Epithelial cell of proximal tubule (primary cell): ENCODE measurements around the gene PTPRN2. TPM values are rescaled to one million over a fixed set of nuclear protein-coding genes. Genes with fewer than 3 reads are reported as not detected.
"Not testable (repeated sequence)": the region's sequence is repeated elsewhere in the genome, so short reads cannot be mapped to it uniquely, and the experiment has no call there.

Source experiments
- DNase-seq: peaks from one replicate; pipeline ENCODE4 v3.0.0-alpha.2; 2011; ENCODE audit warnings: low read depth
- H3K4me3 ChIP-seq: 2 replicates; pipeline ENCODE4 v1.5.1; 2011; ENCODE audit warnings: low read depth, mild to moderate bottlenecking, low read length
- total RNA-seq: library from RNA; depleted of rRNA; stranded (reverse); fragments of >200 nt; gene quantifications from 2 replicates; pipeline ENCODE4 v1.2.3, GENCODE V29; 2015
- TF ChIP-seq, protein P1 (sequence below): conservative IDR thresholded peaks from 2 replicates; pipeline ENCODE4 v1.5.1; 2012; ENCODE audit warnings: low read depth, mild to moderate bottlenecking, low read length

The PTPRN2 gene
- total RNA-seq, 1 donor from 2014 or later: 2.8 TPM

DNA sequence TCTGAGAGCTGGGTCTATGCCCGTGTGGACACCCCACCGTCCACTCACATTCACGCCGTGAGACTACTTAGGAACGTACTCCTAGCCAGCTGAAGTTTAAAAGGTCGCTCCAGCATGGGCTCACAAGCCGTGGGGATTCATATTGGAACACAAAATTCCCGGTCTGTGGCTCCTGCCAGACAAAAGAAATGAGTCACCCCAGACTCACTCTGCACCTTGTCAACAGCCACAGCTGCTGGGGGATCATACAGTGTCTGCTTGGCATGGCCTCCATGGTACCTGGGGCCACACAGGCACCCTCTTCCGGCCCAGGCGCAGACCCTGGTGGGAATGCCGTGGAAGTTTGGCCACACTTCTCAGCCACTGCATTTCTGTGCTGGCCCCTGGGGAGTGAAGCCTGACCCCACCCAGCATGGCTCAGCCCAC is 1022.4 kb downstream of the PTPRN2 start:
- no peak for DNase-seq
- no peak overlapping the region for H3K4me3 ChIP-seq
- TF ChIP-seq, protein P1, sequence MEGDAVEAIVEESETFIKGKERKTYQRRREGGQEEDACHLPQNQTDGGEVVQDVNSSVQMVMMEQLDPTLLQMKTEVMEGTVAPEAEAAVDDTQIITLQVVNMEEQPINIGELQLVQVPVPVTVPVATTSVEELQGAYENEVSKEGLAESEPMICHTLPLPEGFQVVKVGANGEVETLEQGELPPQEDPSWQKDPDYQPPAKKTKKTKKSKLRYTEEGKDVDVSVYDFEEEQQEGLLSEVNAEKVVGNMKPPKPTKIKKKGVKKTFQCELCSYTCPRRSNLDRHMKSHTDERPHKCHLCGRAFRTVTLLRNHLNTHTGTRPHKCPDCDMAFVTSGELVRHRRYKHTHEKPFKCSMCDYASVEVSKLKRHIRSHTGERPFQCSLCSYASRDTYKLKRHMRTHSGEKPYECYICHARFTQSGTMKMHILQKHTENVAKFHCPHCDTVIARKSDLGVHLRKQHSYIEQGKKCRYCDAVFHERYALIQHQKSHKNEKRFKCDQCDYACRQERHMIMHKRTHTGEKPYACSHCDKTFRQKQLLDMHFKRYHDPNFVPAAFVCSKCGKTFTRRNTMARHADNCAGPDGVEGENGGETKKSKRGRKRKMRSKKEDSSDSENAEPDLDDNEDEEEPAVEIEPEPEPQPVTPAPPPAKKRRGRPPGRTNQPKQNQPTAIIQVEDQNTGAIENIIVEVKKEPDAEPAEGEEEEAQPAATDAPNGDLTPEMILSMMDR: no peak

GRCh38 chr7:157564517-157565177 is 1023.0 kb downstream of the PTPRN2 start:
- TF ChIP-seq, protein P1: no peak
- no peak overlapping the region for H3K4me3 ChIP-seq
- no peak for DNase-seq

DNA sequence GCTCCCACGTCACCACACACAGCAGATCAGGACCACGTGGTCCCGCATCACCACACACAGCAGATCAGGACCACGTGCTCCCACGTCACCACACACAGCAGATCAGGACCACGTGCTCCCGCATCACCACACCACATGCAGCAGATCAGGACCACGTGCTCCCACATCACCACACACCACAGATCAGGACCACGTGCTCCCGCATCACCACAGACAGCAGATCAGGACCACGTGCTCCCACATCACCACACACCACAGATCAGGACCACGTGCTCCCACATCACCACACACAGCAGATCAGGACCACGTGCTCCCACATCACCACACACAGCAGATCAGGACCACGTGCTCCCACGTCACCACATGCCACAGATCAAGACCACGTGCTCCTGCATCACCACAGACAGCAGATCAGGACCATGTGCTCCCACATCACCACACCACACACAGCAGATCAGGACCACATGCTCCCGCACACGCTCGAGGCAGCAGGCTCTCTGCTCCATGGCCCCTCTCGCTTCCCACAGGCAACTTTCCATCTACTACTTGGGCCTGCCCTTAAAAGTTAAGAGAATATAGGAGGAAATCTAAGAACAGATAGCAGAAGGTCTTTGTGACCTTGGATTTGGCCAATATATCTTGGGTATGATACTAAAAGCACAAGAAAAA is 1024.0 kb downstream of the PTPRN2 start:
- not testable (repeated sequence) for DNase-seq, H3K4me3 ChIP-seq

GRCh38 chr7:157562522-157563398 is 1024.9 kb downstream of the PTPRN2 start:
- not testable (repeated sequence) for H3K4me3 ChIP-seq, DNase-seq

- TF ChIP-seq, protein P1: no peak
- H3K4me3 ChIP-seq: no peak overlapping the region
- no peak for DNase-seq
Observed at GRCh38 chr7:157561816-157562410, 1025.7 kb downstream of the PTPRN2 start.

GRCh38 chr7:157561523-157561785 is 1026.2 kb downstream of the PTPRN2 start:
- no peak overlapping the region for H3K4me3 ChIP-seq

GRCh38 chr7:157560710-157561522 is 1026.7 kb downstream of the PTPRN2 start:
- no peak overlapping the region for H3K4me3 ChIP-seq
- DNase-seq: no peak
- TF ChIP-seq, protein P1: no peak

More at GRCh38 chr7:157561523-157561785, 1026.2 kb downstream of the PTPRN2 start:
- TF ChIP-seq, protein P1: no peak
- DNase-seq: no peak
